Activated gamma-delta T cell treated with Interleukin-2 at 50 U/mL for 16 hours (primary cell): ENCODE results near the gene CISTR.

ENCODE experiments used
- DNase-seq: peaks from one replicate; pipeline ENCODE4 v3.0.0-alpha.2; 2020

Gene CISTR

DNA sequence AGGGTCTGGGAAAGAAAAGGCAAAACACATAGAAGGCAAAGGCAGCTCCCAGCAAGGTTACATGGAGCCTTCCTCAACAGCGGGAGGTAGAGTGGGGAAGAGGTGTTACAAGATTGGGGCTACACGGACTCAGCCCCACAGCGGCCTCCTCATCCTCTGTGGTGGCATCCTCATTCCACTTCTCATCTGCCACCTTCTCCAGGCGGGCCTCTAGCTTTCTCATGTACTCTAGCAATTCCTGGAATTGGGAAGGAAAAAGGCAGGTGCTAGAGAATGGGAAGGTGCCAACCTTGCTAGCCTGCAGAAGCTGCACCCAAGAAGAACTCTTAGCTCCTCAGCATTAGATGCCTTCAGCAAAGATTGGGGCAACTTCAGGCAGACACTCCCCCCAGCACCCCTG, 37.8 kb downstream of the CISTR start:
- no peak for DNase-seq

DNA sequence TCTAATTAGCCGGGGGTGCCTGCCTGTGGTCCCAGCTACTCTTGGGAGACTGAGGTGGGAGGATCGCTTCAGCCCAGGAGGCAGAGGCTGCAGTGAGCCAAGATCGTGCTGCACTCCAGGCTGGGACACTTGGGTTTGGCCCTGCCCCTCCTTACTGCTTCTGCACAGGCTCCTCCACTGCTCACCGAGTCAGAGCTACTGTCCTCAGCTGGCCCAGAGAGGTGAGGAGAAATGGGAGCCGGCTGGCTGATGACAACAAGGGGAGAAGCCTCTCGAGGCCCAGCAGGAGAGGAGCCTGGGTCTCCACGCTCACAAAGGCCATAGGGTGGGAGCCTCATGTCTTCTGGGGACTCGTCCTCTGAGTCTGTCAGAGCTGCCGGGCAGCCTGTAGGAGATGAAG, 38.3 kb downstream of the CISTR start:
- no peak for DNase-seq

DNA sequence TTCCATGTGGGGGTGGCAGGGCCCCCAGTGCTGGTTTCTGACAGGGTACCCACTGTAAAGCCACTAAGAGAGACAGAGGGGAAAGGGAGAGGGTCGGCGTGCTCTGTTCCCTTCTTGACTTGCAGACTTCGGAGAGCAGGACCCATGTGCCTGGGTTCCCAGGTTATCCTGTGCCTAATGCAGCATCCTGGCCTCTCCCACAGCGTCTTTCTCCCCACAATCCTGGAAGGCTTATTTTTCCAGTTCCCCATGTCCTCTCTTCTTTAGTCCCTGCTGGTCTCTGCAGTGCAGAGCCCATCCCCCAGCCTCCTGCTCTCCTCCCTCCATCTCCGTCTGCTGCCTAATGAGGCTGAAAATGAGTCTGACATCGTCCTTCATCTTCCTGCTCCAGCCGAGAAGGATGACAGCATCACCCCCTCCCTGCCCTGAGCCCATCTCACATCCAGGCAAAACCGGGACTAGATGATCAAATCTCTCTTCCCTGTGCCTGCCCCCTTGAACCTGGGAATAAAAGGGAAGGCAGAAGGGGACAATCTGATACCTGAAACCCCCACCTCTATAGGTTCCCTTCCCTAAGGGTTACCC, 39.6 kb downstream of the CISTR start:
- no peak for DNase-seq

DNA sequence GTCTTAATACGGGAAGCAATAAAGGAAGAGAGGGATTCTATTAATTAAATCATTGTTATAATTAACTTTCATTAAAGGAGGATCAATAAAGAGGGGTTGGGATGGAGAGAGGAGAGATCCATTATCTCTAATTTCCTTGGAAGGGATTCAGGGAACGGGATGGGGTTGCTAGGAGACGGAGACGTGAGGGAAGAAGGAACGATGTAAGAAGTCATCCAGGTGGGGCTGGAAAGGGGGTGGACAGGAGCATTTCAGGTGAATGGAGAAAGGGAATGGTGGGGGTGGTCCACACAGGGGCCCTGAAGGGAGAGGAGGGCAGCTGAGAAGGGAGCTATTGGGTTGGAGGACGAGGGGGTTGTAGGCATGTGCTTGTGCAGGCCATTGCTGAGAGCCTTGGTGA, 41.7 kb downstream of the CISTR start:
- no peak for DNase-seq

DNA sequence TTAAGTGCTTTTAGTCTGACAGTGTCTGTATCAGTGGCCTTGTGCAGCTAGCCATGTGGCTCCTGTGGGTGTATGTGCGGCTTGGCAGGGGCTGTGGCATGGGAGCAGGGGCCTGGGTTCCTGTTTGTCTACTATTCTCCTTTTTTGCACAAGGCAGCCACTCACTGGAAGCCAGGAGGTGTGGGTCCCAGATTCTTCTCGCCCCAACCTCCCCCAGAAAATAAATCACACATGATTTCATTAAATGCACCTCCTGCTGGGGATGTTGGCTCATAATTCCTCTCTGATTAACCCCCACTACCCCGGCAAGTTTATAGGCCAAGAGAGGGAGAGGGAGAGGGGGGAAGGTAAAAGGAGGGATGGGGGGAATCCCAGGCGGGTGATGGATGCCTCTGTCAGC, 42.1 kb downstream of the CISTR start:
- DNase-seq, result no peak

DNA sequence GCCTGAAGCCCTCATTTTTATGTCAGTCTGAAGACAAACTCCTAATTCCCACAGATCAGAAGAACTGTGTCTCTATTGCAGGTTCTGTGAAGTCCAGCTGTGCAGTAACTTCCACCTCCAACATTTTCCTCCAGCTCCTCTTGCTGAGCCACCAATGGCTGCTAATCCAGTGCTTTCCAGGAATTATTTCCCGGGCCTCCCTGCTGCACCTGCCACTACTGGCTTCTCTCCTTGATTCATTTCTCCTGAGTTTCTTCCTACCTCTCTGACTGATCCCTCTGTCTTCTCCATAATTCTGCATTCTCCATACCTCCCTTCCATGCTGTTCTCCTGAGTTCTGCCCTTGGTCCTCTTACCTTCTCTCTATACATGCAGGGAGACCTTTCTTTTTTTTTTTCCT, 45.7 kb downstream of the CISTR start:
- DNase-seq, result no peak

DNA sequence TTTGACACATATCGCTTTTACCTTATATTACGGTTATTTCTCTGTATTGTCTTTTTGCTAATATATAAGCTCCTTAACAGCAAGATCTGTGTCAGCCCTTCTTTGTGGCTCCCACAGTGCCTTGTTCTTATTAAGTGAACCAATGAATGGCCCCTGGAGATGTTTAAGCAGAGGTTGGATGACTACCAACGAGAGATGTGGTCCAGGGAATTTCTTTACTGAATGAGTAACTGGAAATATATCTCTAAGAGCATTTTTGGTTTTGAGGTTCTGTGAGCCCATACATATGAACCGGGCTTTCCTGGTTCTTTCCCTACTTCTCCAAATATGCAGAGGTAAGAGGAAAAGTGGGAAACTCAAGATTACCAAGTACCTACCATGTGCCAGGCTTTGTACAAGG, 48.0 kb downstream of the CISTR start:
- DNase-seq, result no peak

DNA sequence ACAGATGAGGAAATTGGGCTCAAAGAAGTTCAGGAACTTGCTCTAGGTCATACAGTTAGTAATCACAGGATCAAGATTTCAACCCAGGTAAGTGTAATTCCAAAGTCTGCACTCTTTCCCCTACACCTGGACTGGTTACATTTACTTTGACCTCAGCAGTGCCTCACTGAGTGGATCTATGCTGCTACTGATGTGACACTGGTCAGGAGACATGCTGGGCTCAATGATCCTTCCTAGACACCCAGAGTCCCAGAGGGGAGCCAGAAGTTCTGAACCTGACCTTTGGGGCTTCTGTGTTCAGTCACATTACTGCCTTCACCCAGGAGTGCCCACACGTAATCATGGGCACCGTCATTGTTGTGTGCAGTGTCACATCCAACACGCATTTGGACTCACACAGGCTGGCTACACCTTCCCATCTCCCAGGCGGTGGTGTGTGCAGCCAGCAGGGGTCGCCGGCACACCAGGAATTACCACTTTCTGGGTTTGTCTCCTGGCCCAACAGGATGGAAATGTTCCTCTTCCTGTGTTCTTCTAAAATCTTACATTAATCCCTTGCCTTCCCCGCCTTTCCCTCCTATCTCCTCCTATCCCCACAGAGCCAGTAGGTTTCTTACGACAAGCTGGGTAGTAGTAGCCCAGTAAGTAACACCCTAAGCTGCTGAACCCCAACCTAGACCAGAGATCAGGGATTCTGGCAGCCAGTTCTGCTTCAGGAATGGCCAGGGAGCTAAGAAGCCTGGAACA, 50.1 kb downstream of the CISTR start:
- peak; percentile 75 for DNase-seq

DNA sequence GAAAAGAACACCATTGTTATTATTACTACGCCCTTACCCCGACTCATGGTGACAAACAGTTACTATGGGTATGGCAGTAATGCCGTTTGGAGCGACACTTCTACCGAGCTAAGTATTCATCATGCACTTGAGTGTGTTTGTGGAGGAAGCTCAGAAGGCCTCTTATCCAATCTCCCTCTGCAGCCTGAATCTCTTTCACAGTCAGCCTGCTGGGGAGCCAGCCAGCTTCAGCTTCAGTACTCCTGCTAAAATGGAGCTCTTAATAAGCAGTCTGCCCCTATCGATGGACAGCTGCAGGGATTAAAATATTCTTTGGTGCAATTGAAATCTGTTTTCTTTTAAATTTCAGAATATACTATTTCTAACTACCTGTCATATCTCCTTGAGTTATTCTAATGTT, 51.2 kb downstream of the CISTR start:
- DNase-seq, result no peak

DNA sequence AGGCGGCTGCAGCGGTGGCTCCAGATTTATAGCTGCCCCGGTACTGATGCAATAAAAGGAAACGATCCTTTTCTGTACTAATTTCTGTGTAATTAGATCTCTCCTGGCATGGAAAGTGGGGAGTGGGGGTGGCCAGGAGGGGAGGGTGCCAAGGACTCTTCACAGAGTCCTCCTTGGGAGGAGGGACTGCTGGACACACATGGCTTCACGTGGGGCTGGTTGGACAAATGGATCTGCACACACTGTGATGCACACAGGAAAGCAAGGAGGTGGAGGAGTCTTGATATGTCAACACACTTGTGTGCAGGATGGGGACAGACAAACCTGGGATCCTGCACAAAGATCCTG, 52.1 kb downstream of the CISTR start:
- no peak for DNase-seq

DNA sequence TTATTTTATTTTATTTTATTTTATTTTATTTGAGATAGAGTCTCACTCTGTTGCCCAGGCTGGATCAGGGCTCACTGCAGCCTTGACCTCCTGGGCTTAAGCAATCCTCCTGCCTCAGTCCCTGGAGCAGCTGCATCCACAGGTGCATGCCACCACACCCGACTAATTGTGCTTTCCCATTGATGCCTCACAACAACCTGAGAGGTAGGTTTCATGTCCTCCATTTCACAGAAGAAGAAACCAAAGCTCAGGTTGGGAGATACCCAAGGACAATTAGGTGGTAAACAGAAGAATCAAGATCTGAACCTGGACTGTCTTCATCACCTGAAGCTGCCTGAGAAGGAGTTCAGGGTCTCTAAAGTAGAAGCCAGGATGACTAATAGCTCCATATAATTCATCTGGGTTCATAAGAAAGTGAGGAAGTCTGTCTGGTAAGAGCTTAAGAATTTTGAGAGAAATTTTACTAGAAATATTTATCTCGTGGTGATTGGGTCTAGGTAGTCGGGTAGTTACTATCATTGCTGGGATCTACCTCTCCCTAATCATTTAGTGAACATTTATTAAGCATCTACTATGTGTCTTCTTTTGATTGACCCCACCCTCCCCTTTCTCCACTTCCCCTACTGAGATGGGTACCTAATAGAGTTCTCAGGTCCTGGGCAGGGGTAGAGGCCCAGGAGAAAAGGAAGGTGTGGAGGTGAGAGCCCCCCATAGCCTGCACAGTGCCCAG, 52.7 kb downstream of the CISTR start:
- DNase-seq, result no peak

DNA sequence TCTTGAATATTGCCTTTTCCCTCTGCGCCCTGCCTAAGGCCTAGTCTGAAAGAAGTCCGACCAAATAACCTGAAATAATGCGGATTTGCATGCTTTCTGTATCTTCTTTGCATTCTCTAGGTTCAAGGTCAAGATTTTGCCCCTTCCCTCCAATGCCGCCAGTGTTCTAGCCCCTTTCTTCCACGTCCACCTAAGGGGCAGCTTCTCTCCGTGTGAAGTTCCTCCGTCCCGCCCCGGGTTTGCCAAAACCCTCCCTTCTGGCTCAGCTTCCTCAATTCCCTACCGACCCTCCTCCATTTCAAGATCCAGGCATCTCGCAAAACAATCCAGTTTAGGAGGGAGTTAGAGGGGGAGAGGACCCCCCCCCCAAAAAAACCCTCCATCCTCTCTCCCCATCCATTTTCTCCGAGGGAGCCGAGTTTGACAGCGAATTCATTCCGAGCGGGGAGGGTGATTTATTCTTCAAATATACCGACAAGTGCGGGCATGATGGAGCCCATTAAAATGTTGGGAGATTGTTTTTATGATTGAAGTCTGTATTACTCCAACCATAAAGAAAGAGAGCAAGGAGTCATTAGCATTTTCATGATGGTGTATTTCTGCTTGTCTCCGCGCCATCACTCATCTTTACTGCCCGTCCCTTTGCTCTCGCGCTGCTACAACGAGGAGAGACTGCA, 55.0 kb downstream of the CISTR start:
- DNase-seq, result no peak
